ENCODE results near the gene ZDHHC13.

ZDHHC13 gene

GRCh38 chr11:19209617-19210370, 92.8 kb downstream of the ZDHHC13 start:
- H3F3A ChIP-seq (ENCODE audit: insufficient read depth, low read length), result no peaks in the 10 kb centered on the region
- no peak overlapping the region for H2AFZ ChIP-seq (ENCODE audit: low read length)
- no peaks in the 10 kb centered on the region for H3K9me3 ChIP-seq (ENCODE audit: low read length)
- no peaks in the 10 kb centered on the region for H3K79me2 ChIP-seq (ENCODE audit: insufficient read depth, low read length)
- H3K9ac ChIP-seq (ENCODE audit: low read length), result no peak overlapping the region
- H3K27ac ChIP-seq (ENCODE audit: low read depth, low read length, poor library complexity, severe bottlenecking), result no peak overlapping the region
- TF ChIP-seq CTCF (IDR thresholded peaks at IDR 0.05; ENCODE audit: low read length), result no peak
- no peak for TF ChIP-seq EZH2 (IDR thresholded peaks at IDR 0.05; ENCODE audit: borderline replicate concordance, low read length)
- no peaks in the 10 kb centered on the region for H3K27me3 ChIP-seq (ENCODE audit: insufficient read depth, low read length)
- H3K36me3 ChIP-seq (ENCODE audit: insufficient read depth, low read length), result no peaks in the 10 kb centered on the region
- no peak overlapping the region for H3K4me2 ChIP-seq (ENCODE audit: low read length)
- H3K4me1 ChIP-seq (ENCODE audit: insufficient read depth, low read length, severe bottlenecking), result no peaks in the 10 kb centered on the region
- H3K9me2 ChIP-seq (ENCODE audit: low read depth, low read length), result no peaks in the 10 kb centered on the region
- no peak overlapping the region for H3K4me3 ChIP-seq (ENCODE audit: low read depth, low read length, poor library complexity, severe bottlenecking)
- no peaks in the 10 kb centered on the region for H4K20me1 ChIP-seq (ENCODE audit: insufficient read depth, low read length)

GRCh38 chr11:19216021-19216420, 99.1 kb downstream of the ZDHHC13 start:
- H3K9me3 ChIP-seq (ENCODE audit: low read length), result no peaks in the 10 kb centered on the region
- H3K4me1 ChIP-seq (ENCODE audit: insufficient read depth, low read length, severe bottlenecking), result no peaks in the 10 kb centered on the region
- no peaks in the 10 kb centered on the region for H3K27me3 ChIP-seq (ENCODE audit: insufficient read depth, low read length)
- H3K9ac ChIP-seq (ENCODE audit: low read length), result no peak overlapping the region
- no peak overlapping the region for H3K4me2 ChIP-seq (ENCODE audit: low read length)
- no peaks in the 10 kb centered on the region for H3K79me2 ChIP-seq (ENCODE audit: insufficient read depth, low read length)
- no peaks in the 10 kb centered on the region for H4K20me1 ChIP-seq (ENCODE audit: insufficient read depth, low read length)
- no peaks in the 10 kb centered on the region for H3K36me3 ChIP-seq (ENCODE audit: insufficient read depth, low read length)
- 0 out of 2 replicates have a peak, but pooled peaks cover 4% of the 10 kb centered on the region for H3F3A ChIP-seq (ENCODE audit: insufficient read depth, low read length)
- no peak overlapping the region for H3K27ac ChIP-seq (ENCODE audit: low read depth, low read length, poor library complexity, severe bottlenecking)
- no peak overlapping the region for H2AFZ ChIP-seq (ENCODE audit: low read length)
- H3K9me2 ChIP-seq (ENCODE audit: low read depth, low read length), result no peaks in the 10 kb centered on the region
- no peak overlapping the region for H3K4me3 ChIP-seq (ENCODE audit: low read depth, low read length, poor library complexity, severe bottlenecking)
- no peak for TF ChIP-seq EZH2 (IDR thresholded peaks at IDR 0.05; ENCODE audit: borderline replicate concordance, low read length)
- no peak for TF ChIP-seq CTCF (IDR thresholded peaks at IDR 0.05; ENCODE audit: low read length)

- 0 out of 2 replicates have a peak, but pooled peaks cover 7% of the 10 kb centered on the region for H3F3A ChIP-seq (ENCODE audit: insufficient read depth, low read length)
- H3K36me3 ChIP-seq (ENCODE audit: insufficient read depth, low read length), result no peaks in the 10 kb centered on the region
- no peak overlapping the region for H3K4me2 ChIP-seq (ENCODE audit: low read length)
- H3K9me2 ChIP-seq (ENCODE audit: low read depth, low read length), result no peaks in the 10 kb centered on the region
- H3K4me1 ChIP-seq (ENCODE audit: insufficient read depth, low read length, severe bottlenecking), result no peaks in the 10 kb centered on the region
- TF ChIP-seq EZH2 (IDR thresholded peaks at IDR 0.05; ENCODE audit: borderline replicate concordance, low read length), result no peak
- no peak for TF ChIP-seq CTCF (IDR thresholded peaks at IDR 0.05; ENCODE audit: low read length)
- no peaks in the 10 kb centered on the region for H4K20me1 ChIP-seq (ENCODE audit: insufficient read depth, low read length)
- H3K9ac ChIP-seq (ENCODE audit: low read length), result no peak overlapping the region
- H3K27ac ChIP-seq (ENCODE audit: low read depth, low read length, poor library complexity, severe bottlenecking), result no peak overlapping the region
- no peak overlapping the region for H3K4me3 ChIP-seq (ENCODE audit: low read depth, low read length, poor library complexity, severe bottlenecking)
- no peaks in the 10 kb centered on the region for H3K27me3 ChIP-seq (ENCODE audit: insufficient read depth, low read length)
- no peak overlapping the region for H2AFZ ChIP-seq (ENCODE audit: low read length)
- H3K79me2 ChIP-seq (ENCODE audit: insufficient read depth, low read length), result no peaks in the 10 kb centered on the region
- H3K9me3 ChIP-seq (ENCODE audit: low read length), result no peaks in the 10 kb centered on the region
These were observed 99.9 kb downstream of the ZDHHC13 start for GRCh38 chr11:19216709-19217374.

Data from OCI-LY1 (cell line).